ENCODE data around the gene SPEF1.
"Not testable (repeated sequence)": the region's sequence is repeated elsewhere in the genome, so short reads cannot be mapped to it uniquely, and the experiment has no call there.

The SPEF1 gene

GRCh38 chr20:3781153-3781910 is at the start of gene SPEF1:
TSS of gene SPEF1 (minus strand) at chr20:3781448. CDS start at chr20:3781287, 161 bp downstream.
- no peak for DNase-seq (ENCODE audit: low read depth in 2 of 2)

- not testable (repeated sequence) for DNase-seq (ENCODE audit: low read depth in 2 of 2)
Measured at GRCh38 chr20:3829891-3830290, 48.6 kb upstream of the SPEF1 start.

GRCh38 chr20:3828798-3829197 is 47.5 kb upstream of the SPEF1 start:
- DNase-seq (ENCODE audit: low read depth in 2 of 2): no peak

GRCh38 chr20:3826420-3826819 is 45.2 kb upstream of the SPEF1 start:
- DNase-seq (ENCODE audit: low read depth in 2 of 2): no peak

GRCh38 chr20:3825526-3825925 is 44.3 kb upstream of the SPEF1 start:
- no peak for DNase-seq (ENCODE audit: low read depth in 2 of 2)

GRCh38 chr20:3823881-3824280 is 42.6 kb upstream of the SPEF1 start:
- no peak for DNase-seq (ENCODE audit: low read depth in 2 of 2)

GRCh38 chr20:3821996-3822395 is 40.7 kb upstream of the SPEF1 start:
- DNase-seq (ENCODE audit: low read depth in 2 of 2): no peak

GRCh38 chr20:3820901-3821727 is 39.9 kb upstream of the SPEF1 start:
- DNase-seq (ENCODE audit: low read depth in 2 of 2): no peak

- peak; percentile 66 to 78 for DNase-seq (ENCODE audit: low read depth in 2 of 2)
Measured at GRCh38 chr20:3820048-3820900, 39.0 kb upstream of the SPEF1 start, which contains the start of gene AP5S1. TSS of gene AP5S1 (plus strand) at chr20:3820547. CDS start at chr20:3822118, 1,571 bp downstream.

GRCh38 chr20:3819411-3820047 is 38.3 kb upstream of the SPEF1 start:
- no peak for DNase-seq (ENCODE audit: low read depth in 2 of 2)

- no peak for DNase-seq (ENCODE audit: low read depth in 2 of 2)
Measured at GRCh38 chr20:3818155-3819151, 37.2 kb upstream of the SPEF1 start.

- DNase-seq (ENCODE audit: low read depth in 2 of 2): no peak
Measured at GRCh38 chr20:3815703-3816315, 34.6 kb upstream of the SPEF1 start.

- no peak for DNase-seq (ENCODE audit: low read depth in 2 of 2)
Measured at GRCh38 chr20:3814928-3815495, 33.8 kb upstream of the SPEF1 start.

- DNase-seq (ENCODE audit: low read depth in 2 of 2): no peak
Measured at GRCh38 chr20:3813848-3814581, 32.8 kb upstream of the SPEF1 start.

- DNase-seq (ENCODE audit: low read depth in 2 of 2): no peak
Measured at GRCh38 chr20:3812975-3813847, 32.0 kb upstream of the SPEF1 start.

- no peak for DNase-seq (ENCODE audit: low read depth in 2 of 2)
Measured at GRCh38 chr20:3812259-3812681, 31.0 kb upstream of the SPEF1 start.

GRCh38 chr20:3811467-3812258 is 30.4 kb upstream of the SPEF1 start:
- DNase-seq (ENCODE audit: low read depth in 2 of 2): peak; percentile 83 to 87
